ENCODE measurements around the gene NBPF3.
"Not testable (repeated sequence)": the region's sequence is repeated elsewhere in the genome, so short reads cannot be mapped to it uniquely, and the experiment has no call there.

GRCh38 chr1:21401726-21402346 lies 38.1 kb upstream of the NBPF3 start:
- TF ChIP-seq CTCF (IDR thresholded peaks at IDR 0.05; ENCODE audit: borderline replicate concordance, extremely low read depth, low read length, poor library complexity, severe bottlenecking); EZH2 (IDR thresholded peaks at IDR 0.05; ENCODE audit: borderline replicate concordance, low read depth, low read length, severe bottlenecking): not testable (repeated sequence)
